Measurements from ENCODE around the gene MAGI2.

GRCh38 chr7:79471699-79472098 is 18.2 kb upstream of the MAGI2 start:
- no peak for TF ChIP-seq CTCF (IDR thresholded peaks at IDR 0.05)
- no peak for TF ChIP-seq POLR2A (IDR thresholded peaks at IDR 0.05)
- no peak for TF ChIP-seq EP300 (IDR thresholded peaks at IDR 0.05)

All from suprapubic skin (tissue), 3 donors.